PC-9 (cell line): ENCODE measurements around the gene APOC4.

Experiments used
- EZH2 ChIP-seq: fragments of 200-600 bp; sonication (generic); IDR thresholded peaks from 2 replicates; pipeline ENCODE4 v1.8.0; 2017; ENCODE audit warnings: antibody characterized with exemption, low read depth
- TF ChIP-seq, protein P1 (sequence below): fragments of 200-600 bp; sonication (generic); conservative IDR thresholded peaks from 2 replicates; pipeline ENCODE4 v1.6.1; 2017; ENCODE audit warnings: mixed run types, antibody characterized with exemption, mild to moderate bottlenecking, moderate library complexity

DNA sequence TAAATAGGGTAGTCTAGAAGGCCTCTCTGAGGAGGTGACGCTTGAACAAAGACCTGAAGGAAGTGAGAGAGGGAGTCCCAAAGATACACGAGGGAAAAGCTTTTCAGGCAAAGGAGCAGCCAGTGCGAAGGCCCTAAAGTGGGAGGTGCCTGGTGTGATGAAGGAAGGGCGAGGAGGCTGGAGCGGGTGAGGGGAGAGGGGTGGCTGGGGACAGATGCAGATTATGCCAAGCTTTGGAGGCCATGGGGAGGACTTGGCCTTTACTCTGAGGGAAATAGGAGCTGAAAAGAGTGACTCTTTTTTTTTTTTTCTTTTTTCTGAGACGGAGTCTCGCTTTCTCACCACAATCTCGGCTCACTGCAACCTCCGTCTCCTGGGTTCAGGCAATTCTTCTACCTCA is 16.1 kb downstream of the APOC4 start:
- TF ChIP-seq EZH2, result no peak
- TF ChIP-seq, protein P1, sequence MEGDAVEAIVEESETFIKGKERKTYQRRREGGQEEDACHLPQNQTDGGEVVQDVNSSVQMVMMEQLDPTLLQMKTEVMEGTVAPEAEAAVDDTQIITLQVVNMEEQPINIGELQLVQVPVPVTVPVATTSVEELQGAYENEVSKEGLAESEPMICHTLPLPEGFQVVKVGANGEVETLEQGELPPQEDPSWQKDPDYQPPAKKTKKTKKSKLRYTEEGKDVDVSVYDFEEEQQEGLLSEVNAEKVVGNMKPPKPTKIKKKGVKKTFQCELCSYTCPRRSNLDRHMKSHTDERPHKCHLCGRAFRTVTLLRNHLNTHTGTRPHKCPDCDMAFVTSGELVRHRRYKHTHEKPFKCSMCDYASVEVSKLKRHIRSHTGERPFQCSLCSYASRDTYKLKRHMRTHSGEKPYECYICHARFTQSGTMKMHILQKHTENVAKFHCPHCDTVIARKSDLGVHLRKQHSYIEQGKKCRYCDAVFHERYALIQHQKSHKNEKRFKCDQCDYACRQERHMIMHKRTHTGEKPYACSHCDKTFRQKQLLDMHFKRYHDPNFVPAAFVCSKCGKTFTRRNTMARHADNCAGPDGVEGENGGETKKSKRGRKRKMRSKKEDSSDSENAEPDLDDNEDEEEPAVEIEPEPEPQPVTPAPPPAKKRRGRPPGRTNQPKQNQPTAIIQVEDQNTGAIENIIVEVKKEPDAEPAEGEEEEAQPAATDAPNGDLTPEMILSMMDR, result no peak
